ENCODE results near the gene MED26. TPM values are rescaled to one million over a fixed set of nuclear protein-coding genes. Genes with fewer than 3 reads are reported as not detected.

Gene MED26
- total RNA-seq, 1 donor from 2014 or later: 15.0 TPM

GRCh38 chr19:16542910-16543472 is 85.0 kb downstream of the MED26 start:
- Histone ChIP-seq H3K27me3 (ENCODE audit: insufficient read depth, low read length) (no peaks in the 10 kb centered on the region), H4K20me1 (ENCODE audit: insufficient read depth, low read length) (peaks cover 37% of the 10 kb centered on the region), H3K9ac (ENCODE audit: low read length) (peak overlapping the region; percentile 95), H3K27ac (ENCODE audit: low read depth, low read length) (peak overlapping the region; percentile 85), H3K36me3 (ENCODE audit: insufficient read depth, low read length) (no peaks in the 10 kb centered on the region), H3K4me2 (ENCODE audit: low read length) (peak overlapping the region; percentile 97), H3K79me2 (ENCODE audit: insufficient read depth, low read length) (peaks cover 64% of the 10 kb centered on the region), H2AFZ (ENCODE audit: low read depth, low read length) (peak overlapping the region; percentile 67), H3K4me1 (ENCODE audit: insufficient read depth, low read length) (peaks cover 13% of the 10 kb centered on the region), H3K9me3 (ENCODE audit: insufficient read depth, low read depth, low read length) (no peaks in the 10 kb centered on the region), H3K4me3 (ENCODE audit: insufficient read depth, low read depth, low read length) (peak overlapping the region; percentile 95)
- TF ChIP-seq EZH2 (IDR thresholded peaks at IDR 0.05; ENCODE audit: insufficient read depth, low read length) (no peak), CTCF (IDR thresholded peaks at IDR 0.05; ENCODE audit: insufficient read depth, low read depth, low read length) (no peak)
- FAIRE-seq (no peak), DNase-seq (ENCODE audit: low read depth) (no peak)
- H3K36me3 Mint-ChIP-seq (ENCODE audit: low read depth, unreplicated experiment): peaks cover 17% of the 10 kb centered on the region
- peak overlapping the region; percentile 91 for H3K27ac Mint-ChIP-seq (ENCODE audit: unreplicated experiment)
- H3K4me3 Mint-ChIP-seq (ENCODE audit: unreplicated experiment): peak overlapping the region; percentile 93
- no peaks in the 10 kb centered on the region for H3K27me3 Mint-ChIP-seq (ENCODE audit: low read depth, unreplicated experiment)
- peaks cover 5% of the 10 kb centered on the region for H3K9me3 Mint-ChIP-seq (ENCODE audit: unreplicated experiment)
- H3K4me1 Mint-ChIP-seq (ENCODE audit: low read depth, unreplicated experiment): peaks cover 16% of the 10 kb centered on the region

- peak within 1 kb of the TSS; percentile 85 for H3K27ac ChIP-seq (ENCODE audit: low read depth, low read length)
- Mint-ChIP-seq H3K4me3 (ENCODE audit: unreplicated experiment) (peak within 1 kb of the TSS; percentile 93), H3K4me1 (ENCODE audit: low read depth, unreplicated experiment) (peaks cover 16% of the 10 kb centered on the region), H3K27me3 (ENCODE audit: low read depth, unreplicated experiment) (no peaks in the 10 kb centered on the region), H3K27ac (ENCODE audit: unreplicated experiment) (peak within 1 kb of the TSS; percentile 91), H3K36me3 (ENCODE audit: low read depth, unreplicated experiment) (peaks cover 23% of the 10 kb centered on the region), H3K9me3 (ENCODE audit: unreplicated experiment) (peaks cover 5% of the 10 kb centered on the region)
- no peaks in the 10 kb centered on the region for H3K36me3 ChIP-seq (ENCODE audit: insufficient read depth, low read length)
- peaks cover 71% of the 10 kb centered on the region for H3K79me2 ChIP-seq (ENCODE audit: insufficient read depth, low read length)
- H4K20me1 ChIP-seq (ENCODE audit: insufficient read depth, low read length): peaks cover 45% of the 10 kb centered on the region
- DNase-seq (ENCODE audit: low read depth) (peak; percentile 82), FAIRE-seq (no peak)
- H3K9me3 ChIP-seq (ENCODE audit: insufficient read depth, low read depth, low read length): no peaks in the 10 kb centered on the region
- H3K9ac ChIP-seq (ENCODE audit: low read length): peak within 1 kb of the TSS; percentile 95
- peak within 1 kb of the TSS; percentile 95 for H3K4me3 ChIP-seq (ENCODE audit: insufficient read depth, low read depth, low read length)
- H3K4me2 ChIP-seq (ENCODE audit: low read length): peak within 1 kb of the TSS; percentile 97
- peak within 1 kb of the TSS; percentile 68 for H2AFZ ChIP-seq (ENCODE audit: low read depth, low read length)
- H3K27me3 ChIP-seq (ENCODE audit: insufficient read depth, low read length): no peaks in the 10 kb centered on the region
- no peak for TF ChIP-seq CTCF (IDR thresholded peaks at IDR 0.05; ENCODE audit: insufficient read depth, low read depth, low read length)
- no peak for TF ChIP-seq EZH2 (IDR thresholded peaks at IDR 0.05; ENCODE audit: insufficient read depth, low read length)
- H3K4me1 ChIP-seq (ENCODE audit: insufficient read depth, low read length): peaks cover 13% of the 10 kb centered on the region
Measured at GRCh38 chr19:16542045-16542909, 85.7 kb downstream of the MED26 start, which contains the start of gene CHERP. TSS of gene CHERP (minus strand) at chr19:16542437. CDS start at chr19:16542378, 59 bp downstream.
